Measurements from ENCODE around the gene PDCD4.

The PDCD4 gene

DNA sequence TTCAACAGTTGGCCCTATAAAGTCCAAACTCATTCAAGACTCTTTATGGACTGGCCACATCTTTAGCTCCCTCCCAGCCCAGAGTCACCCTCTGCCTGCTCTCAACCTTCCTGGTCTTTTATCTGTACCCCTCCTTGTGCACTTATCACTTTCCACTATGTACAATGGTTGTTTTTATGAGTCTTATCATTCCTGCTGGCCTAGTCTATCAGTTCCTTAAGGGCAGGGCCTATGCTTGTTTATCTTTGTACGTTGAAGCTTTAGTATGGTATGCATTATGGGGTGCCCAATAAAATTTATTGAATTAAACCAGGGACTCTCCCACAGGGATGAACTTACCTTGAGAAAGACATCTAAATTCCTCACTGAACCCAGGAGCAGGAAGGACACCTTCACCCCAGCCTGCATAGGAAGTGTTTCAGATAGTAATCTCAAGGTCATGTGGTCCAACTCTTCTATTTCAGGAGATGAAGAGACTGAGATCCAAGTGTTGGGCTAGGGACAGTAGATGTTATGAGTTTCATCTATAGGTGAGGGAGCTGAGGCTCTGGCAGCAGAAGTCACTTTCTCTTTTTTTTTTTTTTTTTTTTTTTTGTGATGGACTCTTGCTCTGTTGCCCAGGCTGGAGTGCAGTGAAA is 13.3 kb upstream of the PDCD4 start:
- TF ChIP-seq, protein P1, sequence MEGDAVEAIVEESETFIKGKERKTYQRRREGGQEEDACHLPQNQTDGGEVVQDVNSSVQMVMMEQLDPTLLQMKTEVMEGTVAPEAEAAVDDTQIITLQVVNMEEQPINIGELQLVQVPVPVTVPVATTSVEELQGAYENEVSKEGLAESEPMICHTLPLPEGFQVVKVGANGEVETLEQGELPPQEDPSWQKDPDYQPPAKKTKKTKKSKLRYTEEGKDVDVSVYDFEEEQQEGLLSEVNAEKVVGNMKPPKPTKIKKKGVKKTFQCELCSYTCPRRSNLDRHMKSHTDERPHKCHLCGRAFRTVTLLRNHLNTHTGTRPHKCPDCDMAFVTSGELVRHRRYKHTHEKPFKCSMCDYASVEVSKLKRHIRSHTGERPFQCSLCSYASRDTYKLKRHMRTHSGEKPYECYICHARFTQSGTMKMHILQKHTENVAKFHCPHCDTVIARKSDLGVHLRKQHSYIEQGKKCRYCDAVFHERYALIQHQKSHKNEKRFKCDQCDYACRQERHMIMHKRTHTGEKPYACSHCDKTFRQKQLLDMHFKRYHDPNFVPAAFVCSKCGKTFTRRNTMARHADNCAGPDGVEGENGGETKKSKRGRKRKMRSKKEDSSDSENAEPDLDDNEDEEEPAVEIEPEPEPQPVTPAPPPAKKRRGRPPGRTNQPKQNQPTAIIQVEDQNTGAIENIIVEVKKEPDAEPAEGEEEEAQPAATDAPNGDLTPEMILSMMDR (IDR thresholded peaks at IDR 0.05; ENCODE audit: extremely low read depth, missing control alignments) = no peak
- no peak for DNase-seq (ENCODE audit: low spot score)

DNA sequence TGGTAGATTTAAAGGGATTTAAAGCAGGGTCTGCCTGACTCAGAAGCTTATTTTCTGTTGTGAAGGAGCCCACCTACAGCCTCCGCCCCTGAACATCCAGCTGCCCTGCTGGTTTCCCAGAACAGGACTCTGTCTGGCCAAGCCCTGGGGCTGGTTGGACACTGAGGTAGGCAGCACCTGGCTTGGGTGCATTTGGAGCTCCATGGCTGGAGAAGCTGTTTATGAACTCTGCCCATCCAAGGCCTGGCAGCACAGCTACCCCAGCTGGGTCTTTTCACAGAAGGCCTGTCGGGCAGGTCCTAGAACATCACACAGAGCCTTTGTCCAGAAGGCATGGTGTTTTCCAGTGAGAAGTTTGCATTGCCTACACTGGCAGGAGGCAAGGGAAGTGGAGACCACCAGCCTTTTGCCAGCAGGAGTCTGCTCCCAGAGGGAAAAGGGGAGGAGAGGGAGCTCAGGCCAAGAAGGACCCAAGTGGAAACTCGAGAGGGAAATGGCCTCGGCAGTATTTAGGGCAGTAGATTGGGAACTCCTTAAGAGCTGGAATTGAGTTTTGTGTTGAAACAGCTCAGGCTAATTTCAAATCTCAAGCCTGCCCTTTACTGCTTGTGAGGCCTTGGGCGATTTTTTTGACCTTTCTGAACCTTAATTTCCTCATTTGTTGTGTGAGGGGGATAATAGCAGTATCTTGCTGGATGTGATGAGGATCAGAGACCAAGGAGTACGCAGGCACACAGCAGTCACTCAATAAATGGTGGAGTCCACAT is 12.3 kb upstream of the PDCD4 start:
- no peak for DNase-seq (ENCODE audit: low spot score)
- TF ChIP-seq, protein P1 (IDR thresholded peaks at IDR 0.05; ENCODE audit: extremely low read depth, missing control alignments) = no peak

DNA sequence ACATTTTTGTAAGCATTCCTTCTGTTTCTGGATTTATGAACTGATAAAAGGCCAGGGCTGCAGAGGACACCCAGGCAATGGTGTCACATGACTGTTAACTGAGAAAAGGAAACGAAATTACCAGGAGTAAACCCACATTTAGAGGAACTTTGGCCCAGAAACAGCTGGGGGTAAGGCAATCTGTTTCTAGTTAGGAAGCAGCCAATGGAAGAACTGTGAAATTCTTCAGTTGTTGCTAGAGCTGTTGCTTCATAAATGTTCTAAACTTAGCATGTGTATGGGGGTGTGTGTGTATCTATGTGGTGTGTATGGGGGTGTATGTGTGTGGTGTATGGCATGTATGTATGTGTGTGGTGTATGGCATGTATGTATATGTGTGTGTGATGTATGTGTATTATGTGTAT is 11.8 kb upstream of the PDCD4 start:
- TF ChIP-seq, protein P1 (IDR thresholded peaks at IDR 0.05; ENCODE audit: extremely low read depth, missing control alignments) = no peak
- no peak for DNase-seq (ENCODE audit: low spot score)

DNA sequence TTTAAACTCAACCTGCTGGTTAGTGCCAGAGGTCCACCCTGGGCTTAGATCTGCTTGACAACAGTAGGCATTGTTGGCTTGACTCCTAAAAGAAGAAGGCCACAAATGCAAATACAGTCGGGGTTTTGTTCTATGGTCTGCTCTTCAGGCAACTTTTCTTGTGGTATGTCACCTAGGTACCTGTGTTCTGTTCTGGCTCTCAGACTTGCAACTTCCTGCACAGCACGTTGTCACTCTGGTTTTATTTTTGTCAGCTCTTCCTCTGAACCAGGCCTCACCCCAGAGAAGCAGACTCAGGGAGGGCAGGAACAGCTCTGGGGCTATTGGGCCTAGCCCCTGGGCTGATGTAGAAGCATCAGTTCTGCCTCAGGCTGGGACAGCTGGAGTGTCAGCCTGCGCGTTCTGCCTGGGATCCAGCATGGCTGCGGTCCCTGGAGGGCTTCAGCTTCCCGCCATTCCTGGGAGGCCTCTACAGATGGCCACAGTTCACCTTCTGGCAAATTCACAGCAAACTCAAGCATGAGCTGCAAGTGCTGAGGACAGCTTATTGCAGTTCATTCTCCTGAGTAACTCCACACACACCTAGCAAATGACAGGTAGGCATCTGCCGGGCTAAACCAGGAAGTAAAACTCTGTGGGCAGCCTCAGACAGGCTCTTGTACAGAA is 11.0 kb upstream of the PDCD4 start:
- no peak for DNase-seq (ENCODE audit: low spot score)
- TF ChIP-seq, protein P1 (IDR thresholded peaks at IDR 0.05; ENCODE audit: extremely low read depth, missing control alignments) = no peak

DNA sequence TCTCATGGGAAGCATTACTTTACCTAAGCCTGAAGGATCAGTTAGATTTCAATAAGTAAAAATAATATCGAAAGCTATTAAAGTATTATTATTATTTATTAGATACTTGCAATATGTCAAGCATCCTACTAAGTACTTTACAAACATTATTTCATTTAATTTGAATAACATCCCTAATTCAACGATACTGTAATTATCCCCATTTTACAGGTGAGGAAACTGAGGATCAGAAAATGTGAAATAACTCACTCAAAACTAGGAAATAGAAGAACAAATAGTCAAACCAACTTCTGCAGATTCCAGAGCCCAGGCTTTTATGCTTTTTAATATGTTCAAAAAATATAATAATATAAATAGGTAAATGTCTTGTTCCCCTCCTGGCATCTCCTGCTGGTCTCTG is 10.3 kb upstream of the PDCD4 start:
- no peak for DNase-seq (ENCODE audit: low spot score)
- TF ChIP-seq, protein P1 (IDR thresholded peaks at IDR 0.05; ENCODE audit: extremely low read depth, missing control alignments) = no peak

DNA sequence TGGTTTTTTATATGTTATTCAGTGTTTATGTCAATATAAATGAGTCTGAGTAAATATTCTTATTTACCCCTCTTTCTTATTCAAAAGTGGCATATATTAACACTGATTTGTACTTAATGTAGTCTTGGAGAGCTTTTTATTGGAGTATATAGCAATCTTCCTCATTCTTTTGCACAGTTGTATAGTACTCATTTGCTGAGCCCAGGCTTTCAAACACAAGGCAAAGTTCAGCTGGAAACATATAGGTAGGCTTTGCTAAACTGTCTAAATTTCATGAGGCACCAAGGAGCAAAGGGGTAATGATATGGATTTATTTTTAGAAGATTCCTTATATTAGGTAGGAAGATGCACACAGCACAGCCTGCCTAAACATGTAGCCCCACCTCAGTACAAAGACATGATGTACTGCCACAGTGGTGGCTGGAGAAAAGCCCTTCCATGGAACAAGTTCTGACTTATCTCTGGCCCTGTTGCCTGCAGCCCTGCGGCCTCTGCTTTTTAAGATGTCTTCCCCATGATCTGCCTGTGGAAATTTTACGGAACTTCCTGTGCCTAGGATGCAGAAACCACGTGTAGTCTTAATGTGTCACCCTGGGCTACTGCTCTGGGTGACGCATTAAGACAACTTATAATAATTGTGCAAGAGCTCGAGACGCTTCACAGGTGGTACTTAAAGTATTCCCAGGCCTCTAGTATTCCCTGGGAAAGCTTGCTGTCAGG is 9.6 kb upstream of the PDCD4 start:
- TF ChIP-seq, protein P1 (IDR thresholded peaks at IDR 0.05; ENCODE audit: extremely low read depth, missing control alignments) = no peak
- no peak for DNase-seq (ENCODE audit: low spot score)

All from GM20000 (cell line).